ENCODE results near the gene GPR78.

Gene GPR78, protein sequence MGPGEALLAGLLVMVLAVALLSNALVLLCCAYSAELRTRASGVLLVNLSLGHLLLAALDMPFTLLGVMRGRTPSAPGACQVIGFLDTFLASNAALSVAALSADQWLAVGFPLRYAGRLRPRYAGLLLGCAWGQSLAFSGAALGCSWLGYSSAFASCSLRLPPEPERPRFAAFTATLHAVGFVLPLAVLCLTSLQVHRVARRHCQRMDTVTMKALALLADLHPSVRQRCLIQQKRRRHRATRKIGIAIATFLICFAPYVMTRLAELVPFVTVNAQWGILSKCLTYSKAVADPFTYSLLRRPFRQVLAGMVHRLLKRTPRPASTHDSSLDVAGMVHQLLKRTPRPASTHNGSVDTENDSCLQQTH

GRCh38 chr4:8580321-8581093 lies at the start of gene GPR78:
Gene GPR78, plus strand, starts transcription at chr4:8580392. Its CDS starts 591 bp downstream, at chr4:8580983.
- H3K4me3 ChIP-seq: peak within 1 kb of the TSS in 1 of 7 experiments; percentile 18
- no peak within 1 kb of the TSS for H3K27ac ChIP-seq

- Histone ChIP-seq H3K27ac (no peak overlapping the region), H3K4me3 (no peak overlapping the region)
Observed at GRCh38 chr4:8532245-8532781, 47.9 kb upstream of the GPR78 start.

DNA sequence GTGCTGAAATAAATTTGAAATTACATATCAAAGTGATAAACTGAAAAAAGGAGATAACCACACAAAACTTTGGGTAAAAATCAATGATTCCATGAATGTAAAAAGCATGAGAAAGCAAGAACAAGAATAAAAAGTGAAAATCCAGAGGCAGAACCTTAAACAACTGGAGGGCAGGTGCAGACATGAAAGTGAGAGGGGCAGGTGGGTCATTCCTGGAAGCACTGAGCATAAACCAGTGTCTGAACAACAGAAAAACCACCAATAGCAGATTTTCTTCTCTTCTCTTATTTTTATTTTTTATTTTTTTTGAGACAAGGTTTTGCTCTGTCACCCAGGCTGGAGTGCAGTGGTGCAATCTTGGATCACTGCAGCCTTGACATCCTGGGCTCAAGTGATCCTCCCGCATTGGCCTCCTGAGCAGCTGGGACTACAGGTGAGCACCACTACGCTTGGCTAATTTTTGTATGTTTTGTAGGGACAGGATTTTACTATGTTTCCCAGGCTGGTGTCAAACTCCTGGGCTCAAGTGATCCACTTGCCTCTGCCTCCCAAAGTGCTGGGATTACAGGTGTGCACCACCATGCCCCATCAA lies 46.8 kb upstream of the GPR78 start:
- Histone ChIP-seq H3K4me3 (no peak overlapping the region), H3K27ac (peak overlapping the region in 5 of 21 experiments; percentile 9 to 72 (median 18))

- no peak overlapping the region for H3K4me3 ChIP-seq
- peak overlapping the region in 12 of 21 experiments; percentile 1 to 74 (median 36) for H3K27ac ChIP-seq
Observed at GRCh38 chr4:8534129-8534528, 46.1 kb upstream of the GPR78 start.

DNA sequence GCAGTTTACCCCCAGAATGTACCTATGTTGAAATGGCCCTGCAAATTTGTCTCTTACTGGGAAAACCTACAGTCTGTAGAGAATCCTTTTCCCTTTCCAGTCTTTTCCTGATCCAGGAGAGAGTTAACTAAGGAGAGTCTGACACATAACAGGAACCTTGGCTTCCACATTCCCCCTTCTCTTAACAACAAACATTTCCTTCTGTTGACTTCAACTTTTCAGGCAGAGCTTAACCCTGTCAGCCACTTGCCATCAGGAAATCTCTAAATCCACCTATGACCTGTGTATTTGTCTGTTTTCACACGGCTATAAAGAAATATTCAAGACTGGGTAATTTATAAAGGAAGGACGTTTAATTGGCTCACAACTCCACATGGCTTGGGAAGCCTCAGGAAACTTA lies 45.6 kb upstream of the GPR78 start:
- no peak overlapping the region for H3K4me3 ChIP-seq
- peak overlapping the region in 2 of 21 experiments; percentile 9 to 21 for H3K27ac ChIP-seq

DNA sequence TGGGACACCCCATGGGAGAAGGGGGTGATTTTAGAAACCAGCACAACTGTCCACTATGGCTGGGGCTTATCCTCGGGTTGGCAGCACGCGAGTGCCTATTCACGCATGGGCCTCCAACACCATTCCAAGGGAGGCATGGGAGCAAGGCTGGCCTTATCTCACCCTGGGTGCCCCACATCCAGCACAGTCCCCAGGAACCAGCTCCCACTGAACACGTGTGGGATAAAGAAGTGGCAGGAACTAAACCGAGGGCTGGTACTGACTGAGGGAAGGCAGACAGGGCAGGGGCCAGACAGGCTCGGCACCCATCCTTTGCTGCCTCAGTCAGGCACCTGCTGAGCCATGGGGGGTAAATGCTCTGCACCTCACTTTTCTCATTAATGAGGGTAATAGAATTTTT lies 43.7 kb upstream of the GPR78 start:
- Histone ChIP-seq H3K27ac (no peak overlapping the region), H3K4me3 (no peak overlapping the region)

GRCh38 chr4:8537041-8537461 lies 43.1 kb upstream of the GPR78 start:
- no peak overlapping the region for H3K27ac ChIP-seq
- H3K4me3 ChIP-seq: no peak overlapping the region

DNA sequence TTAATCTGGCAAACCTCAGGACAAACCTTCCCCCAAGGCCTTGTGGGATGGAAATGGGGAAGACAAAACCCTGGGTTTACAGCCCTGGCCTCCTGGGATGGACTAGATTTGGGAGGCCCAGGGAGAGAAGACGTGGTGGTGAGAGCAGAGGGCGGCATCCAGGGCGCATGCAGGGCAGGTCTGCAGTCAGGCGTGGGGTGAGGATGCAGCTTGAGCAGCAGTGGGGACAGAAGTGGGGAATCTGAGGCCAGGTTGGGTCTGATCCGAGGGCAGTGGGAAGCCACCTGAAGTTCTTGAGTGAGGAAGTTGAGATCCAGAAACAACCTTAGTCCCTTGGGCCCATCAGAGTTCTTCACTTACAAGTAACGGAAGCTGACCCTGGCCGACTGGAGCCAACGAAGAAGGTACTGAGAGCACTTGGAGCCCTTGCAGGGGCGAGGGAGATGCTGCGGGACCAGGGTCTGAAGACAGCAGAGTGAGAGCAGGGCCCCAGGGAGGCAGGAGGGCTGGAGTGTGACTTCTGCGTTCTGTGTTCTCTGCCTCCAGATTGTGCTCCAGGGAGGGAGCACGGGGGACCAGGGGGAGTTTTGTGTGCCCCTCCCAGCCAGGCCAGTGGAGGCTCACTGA lies 42.0 kb upstream of the GPR78 start:
- Histone ChIP-seq H3K4me3 (no peak overlapping the region), H3K27ac (no peak overlapping the region)

DNA sequence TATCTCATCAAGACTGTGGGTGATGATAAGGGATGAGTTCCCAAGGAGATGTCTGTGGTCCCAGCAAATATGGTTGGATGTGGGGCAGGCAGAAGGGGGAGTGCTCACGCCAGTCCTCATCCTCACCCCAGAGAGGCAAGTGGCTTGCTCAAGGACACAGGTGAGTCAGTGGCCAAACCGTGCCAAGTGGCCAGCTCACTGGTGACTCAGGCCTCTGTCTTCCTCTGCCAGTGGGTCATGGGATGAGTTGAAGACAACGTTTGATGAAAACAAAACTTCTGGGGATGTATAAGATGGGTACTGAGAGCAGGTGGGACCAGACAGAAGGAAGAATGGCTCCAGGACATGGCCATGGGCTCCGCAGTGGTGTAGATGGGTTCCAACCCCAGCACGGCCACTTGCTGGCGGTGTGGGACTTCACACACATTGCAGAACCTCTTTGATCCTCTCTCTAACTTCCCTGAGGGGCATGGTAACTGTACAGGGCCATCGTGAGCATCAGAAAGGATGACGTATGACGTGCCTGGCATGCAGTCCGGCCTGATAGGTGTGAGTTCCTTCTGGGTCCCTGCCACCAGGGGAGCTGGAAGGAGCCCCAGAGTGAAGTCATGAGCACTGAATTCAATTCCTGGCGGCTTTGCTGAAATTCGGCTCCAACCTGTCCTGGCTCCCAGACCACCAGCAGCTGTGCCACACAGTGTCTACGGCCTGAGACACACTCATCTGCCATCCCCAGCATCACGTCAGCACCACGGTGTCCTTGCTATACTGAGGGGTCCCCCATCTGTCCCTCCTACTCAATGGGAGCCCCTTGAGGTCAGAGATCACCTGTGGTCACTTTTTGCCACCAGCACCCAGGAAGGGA lies 41.3 kb upstream of the GPR78 start:
- Histone ChIP-seq H3K27ac (no peak overlapping the region), H3K4me3 (no peak overlapping the region)

DNA sequence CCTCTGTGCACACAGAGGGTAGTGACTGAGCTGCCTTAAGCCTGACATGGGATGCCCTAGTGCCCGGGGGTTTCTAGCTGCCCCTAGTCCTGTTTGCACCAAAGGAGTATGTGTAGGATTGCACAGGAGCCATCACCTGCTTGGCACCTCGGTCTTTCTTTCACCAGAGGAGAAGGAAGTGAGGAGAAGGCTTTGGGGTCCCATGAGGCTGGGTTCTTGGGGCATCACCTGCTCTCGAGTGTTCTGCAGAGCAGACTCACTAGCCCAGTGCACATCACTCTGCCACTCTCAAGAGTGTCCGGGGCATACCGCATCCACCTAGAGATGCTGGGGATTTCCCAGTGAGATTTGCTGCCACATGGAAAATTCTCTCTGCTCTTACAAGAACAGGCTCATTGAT lies 40.5 kb upstream of the GPR78 start:
- no peak overlapping the region for H3K4me3 ChIP-seq
- H3K27ac ChIP-seq: peak overlapping the region in 3 of 21 experiments; percentile 41 to 69 (median 42)

GRCh38 chr4:8540072-8540471 lies 40.1 kb upstream of the GPR78 start:
- H3K4me3 ChIP-seq: no peak overlapping the region
- H3K27ac ChIP-seq: peak overlapping the region in 3 of 21 experiments; percentile 41 to 69 (median 42)

- peak overlapping the region in 1 of 21 experiments; percentile 69 for H3K27ac ChIP-seq
- H3K4me3 ChIP-seq: no peak overlapping the region
Observed at GRCh38 chr4:8540586-8540985, 39.6 kb upstream of the GPR78 start.

GRCh38 chr4:8540991-8541390 lies 39.2 kb upstream of the GPR78 start:
- Histone ChIP-seq H3K27ac (no peak overlapping the region), H3K4me3 (no peak overlapping the region)

GRCh38 chr4:8541981-8542715 lies 38.0 kb upstream of the GPR78 start:
- Histone ChIP-seq H3K4me3 (no peak overlapping the region), H3K27ac (no peak overlapping the region)

DNA sequence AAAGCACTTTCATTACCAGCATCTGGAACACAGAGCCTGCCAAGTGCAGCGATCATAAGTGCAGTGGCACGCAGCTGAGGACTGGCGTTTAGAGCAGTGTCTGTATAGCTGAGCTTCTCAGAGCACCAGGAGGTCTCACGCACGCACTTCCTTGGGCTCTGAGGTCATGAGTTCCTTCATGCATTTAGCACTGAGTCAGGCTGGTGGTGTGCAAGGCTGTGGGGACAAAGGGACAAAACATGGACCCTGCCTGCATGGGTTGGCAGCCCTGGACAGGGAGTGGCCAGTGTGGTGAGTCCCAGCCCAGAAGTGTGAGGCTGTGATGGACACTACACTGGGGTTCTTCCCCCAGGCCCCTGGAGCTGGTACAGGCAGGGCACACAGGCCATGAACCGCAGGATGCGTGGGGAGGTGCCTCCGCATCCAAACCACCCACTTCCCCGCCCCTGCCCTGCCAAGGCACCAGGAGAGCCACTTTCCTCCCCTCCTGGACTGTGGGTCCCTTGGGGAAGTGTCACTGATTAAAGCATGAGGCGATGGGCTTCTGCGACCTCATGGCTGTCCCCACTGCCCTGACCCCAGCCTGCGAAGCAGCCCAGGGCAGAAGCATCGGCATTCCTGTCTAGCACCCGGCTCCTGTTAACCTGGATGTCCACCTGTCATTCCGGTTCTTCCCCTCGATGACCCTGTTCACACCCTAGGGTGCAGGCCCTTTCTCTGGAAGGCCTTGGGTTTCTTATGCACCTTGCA lies 37.2 kb upstream of the GPR78 start:
- Histone ChIP-seq H3K27ac (no peak overlapping the region), H3K4me3 (no peak overlapping the region)

- H3K4me3 ChIP-seq: no peak overlapping the region
- no peak overlapping the region for H3K27ac ChIP-seq
Observed at GRCh38 chr4:8543623-8544022, 36.6 kb upstream of the GPR78 start.

- no peak overlapping the region for H3K27ac ChIP-seq
- H3K4me3 ChIP-seq: no peak overlapping the region
Observed at GRCh38 chr4:8544282-8544681, 35.9 kb upstream of the GPR78 start.

All from skin epidermis (tissue), 12 donors.